HG03039 (cell line): ENCODE results near the gene C11orf65.
"Not testable (repeated sequence)": the region's sequence is repeated elsewhere in the genome, so short reads cannot be mapped to it uniquely, and the experiment has no call there.

Experiments
- ATAC-seq: cut with Tn5 transposase; IDR thresholded peaks from one replicate; pipeline ENCODE4 v1.9.1; 2021; ENCODE audit warnings: mild to moderate bottlenecking, moderate library complexity; ENCODE audit not compliant: unreplicated experiment

Gene C11orf65

DNA sequence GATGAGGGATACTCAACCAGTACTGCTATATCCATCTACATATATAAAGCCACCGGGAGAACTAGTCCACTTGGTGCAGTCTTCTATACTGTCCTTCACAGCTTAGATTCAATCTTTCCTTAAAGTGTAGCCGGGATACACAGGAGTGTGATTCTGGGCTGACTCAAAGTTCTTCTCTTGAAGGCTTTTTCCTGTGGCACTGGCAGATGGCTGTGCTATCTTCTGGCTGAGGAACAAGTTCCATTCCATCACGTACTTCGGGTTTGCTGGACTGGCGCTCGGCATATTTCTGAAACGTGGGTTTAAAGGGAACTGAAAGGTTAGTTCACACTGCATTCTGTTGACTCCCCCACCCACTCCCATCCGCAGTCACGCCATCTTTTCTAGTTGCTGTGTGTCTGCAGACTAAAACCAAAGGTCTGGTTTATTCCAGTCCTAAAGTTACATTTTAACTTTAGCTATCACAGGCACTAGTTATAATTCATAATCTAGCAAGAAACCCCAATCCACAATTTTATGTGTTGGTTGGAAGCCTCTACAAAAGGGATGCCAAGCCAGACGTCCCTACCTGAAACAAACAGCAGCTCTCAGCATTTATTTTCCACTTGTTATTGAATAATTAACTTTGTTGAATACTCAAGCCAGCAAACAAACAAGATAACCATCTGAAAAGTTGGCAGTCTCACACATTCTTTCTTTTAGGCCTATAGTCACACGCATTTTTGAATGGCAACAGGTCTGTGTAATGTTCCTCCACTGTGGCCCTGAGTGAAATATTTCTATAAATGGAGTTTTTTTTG, 7.5 kb upstream of the C11orf65 start:
- no peak for ATAC-seq

- no peak for ATAC-seq
Measured at GRCh38 chr11:108472681-108473080, 5.4 kb upstream of the C11orf65 start.

DNA sequence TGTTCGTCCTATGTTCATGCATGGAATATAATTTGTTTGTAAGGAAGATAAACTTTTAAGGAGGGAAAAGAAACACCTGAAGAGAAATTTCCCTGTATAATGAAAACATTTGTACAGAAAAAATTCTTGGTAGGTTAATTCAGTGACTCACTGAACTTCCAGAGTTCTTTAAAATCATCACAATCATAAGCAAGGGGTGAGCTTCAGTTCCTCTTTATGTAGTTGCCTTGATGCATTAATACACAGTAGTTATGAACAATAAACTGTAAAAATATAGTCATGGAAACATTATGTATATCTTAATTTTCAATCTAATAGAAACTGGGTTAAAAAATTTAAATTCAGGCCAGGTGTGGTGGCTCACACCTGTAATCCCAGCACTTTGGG, 1.1 kb upstream of the C11orf65 start:
- no peak for ATAC-seq

GRCh38 chr11:108466405-108466804, 924 bp downstream of the C11orf65 start:
- no peak for ATAC-seq

GRCh38 chr11:108453207-108453835, 14.0 kb downstream of the C11orf65 start:
- no peak for ATAC-seq

DNA sequence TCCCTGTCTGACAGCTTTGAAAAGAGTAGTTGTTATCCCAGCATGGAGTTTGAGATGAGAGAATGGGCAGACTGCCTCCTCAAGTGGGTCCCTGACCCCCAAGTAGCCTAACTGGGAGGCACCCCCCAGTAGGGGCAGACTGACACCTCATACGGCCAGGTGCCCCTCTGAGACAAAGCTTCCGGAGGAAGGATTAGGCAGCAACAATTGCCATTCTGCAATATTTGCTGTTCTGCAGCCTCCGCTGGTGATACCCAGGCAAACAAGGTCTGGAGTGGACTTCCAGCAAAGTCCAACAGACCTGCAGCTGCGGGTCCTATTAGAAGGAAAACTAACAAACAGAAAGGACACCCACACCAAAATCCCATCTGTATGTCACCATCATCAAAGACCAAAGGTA, 25.9 kb downstream of the C11orf65 start:
- not testable (repeated sequence) for ATAC-seq

DNA sequence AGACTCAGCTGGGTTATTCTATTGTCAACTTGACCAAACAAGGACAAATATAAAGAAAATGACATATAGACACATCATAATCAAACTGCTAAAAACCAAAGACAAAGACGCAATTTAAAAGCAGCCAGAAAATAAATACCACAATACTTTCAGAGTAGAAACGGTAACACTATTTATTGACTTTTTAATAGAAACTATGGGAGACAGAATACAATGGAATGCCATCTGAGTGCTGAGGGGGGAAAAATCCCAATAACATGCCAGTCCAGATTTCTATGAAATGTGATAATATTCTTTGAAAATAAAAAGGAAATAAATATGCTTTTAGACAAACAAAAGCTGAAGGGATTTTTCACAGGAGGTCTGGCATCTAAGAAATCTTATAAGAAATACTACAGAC, 30.7 kb downstream of the C11orf65 start:
- no peak for ATAC-seq

- no peak for ATAC-seq
Measured at GRCh38 chr11:108435066-108435465, 32.3 kb downstream of the C11orf65 start.

GRCh38 chr11:108432783-108433182, 34.5 kb downstream of the C11orf65 start:
- ATAC-seq = no peak

DNA sequence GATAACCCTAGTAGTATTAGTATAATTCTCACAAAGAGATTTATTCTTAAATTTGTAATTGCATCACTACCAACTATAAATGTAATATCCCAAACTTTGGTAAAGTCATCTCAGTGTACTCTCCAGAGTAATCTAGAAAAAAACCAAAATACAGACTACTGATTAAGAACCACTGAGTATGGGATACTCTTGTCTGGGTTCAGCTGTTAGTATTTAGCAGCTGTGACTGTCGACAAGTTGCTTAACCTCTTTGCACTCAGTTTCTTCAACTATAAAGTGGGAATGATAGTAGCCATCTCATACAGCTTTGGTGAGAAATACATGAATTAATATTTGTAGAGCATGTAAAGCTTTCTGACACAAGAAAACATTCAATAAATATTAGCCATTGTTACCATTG, 35.3 kb downstream of the C11orf65 start:
- ATAC-seq = no peak

- ATAC-seq = no peak
Measured at GRCh38 chr11:108431370-108431769, 36.0 kb downstream of the C11orf65 start.

GRCh38 chr11:108417551-108417950, 49.8 kb downstream of the C11orf65 start:
- ATAC-seq = not testable (repeated sequence)

DNA sequence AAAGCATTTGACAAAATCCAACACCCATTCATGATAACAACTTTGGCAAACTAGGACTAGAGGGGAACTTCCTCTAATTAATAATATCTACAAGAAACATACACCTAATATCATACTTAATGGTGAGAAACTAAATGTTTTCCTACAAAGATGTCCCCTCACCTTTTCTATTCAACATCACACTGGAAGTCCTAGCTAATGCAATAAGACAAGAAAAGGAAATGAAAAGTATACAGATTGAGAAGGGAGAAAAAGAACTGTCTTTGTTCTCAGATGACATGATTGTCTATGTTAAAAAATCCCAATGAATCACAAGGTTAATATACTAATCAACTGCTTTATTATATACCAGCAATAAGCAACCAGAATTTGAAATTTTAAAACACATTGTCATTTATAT, 52.4 kb downstream of the C11orf65 start:
- ATAC-seq = no peak

DNA sequence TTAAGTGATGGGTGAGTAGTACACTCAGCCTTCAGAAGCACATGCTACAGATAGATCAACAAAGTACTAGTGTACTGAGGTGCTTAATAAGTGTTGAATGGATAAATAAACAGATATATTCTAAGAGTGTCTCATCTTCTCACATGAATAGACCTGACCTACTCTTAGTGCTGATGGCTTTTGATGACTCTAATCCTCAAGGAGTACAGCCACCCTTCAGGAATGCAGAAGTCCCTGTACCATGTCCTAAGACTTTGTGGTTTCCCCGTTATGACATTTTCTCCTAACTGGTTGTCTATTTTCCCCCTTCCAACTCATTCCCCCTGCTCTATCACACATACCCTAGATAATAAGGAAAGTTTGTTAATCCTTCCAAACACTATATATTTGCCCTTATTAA, 61.6 kb downstream of the C11orf65 start:
- ATAC-seq = no peak

DNA sequence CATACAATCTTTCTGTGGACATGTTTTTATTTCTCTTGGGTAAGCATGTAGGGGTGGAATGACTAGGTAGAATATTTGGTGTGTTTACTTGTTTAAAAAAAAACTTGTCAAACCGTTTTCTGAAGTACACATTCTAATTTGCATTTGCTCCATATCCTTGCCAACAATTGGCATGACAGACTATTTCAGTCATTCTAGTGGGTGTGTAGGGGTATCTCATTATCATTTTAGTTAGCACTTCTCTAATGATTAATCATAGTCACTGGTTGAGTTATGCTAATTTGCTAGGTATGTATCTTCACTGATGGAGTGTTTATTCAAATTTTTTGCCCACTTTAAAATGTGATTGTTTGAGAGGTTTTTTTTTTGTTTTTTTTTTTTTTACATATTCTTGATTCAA, 64.3 kb downstream of the C11orf65 start:
- ATAC-seq = no peak

- ATAC-seq = no peak
Measured at GRCh38 chr11:108402241-108402640, 65.1 kb downstream of the C11orf65 start.

- ATAC-seq = no peak
Measured at GRCh38 chr11:108398439-108398838, 68.9 kb downstream of the C11orf65 start.

- ATAC-seq = not testable (repeated sequence)
Measured at GRCh38 chr11:108396672-108397071, 70.7 kb downstream of the C11orf65 start.

- no peak for ATAC-seq
Measured at GRCh38 chr11:108394744-108395284, 72.5 kb downstream of the C11orf65 start.

DNA sequence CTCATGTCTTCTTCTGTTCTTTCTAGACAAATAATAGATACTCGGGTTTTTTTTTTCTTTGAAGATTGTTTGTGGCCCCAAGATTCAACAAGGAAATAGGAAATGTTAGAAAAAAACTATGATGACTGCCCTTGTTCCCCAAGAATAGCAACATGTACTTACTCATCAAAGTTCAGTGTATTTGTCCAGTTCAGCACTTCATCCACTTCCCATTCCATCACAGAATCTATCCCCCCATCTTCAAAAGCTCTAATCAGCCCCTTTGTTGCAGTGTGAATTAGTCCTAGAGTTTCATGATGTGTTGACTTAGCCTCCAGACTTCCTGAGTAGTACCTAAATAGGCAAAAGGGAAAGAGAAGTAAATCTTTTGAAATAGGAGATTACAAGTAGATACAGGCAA, 74.3 kb downstream of the C11orf65 start:
- ATAC-seq = no peak

DNA sequence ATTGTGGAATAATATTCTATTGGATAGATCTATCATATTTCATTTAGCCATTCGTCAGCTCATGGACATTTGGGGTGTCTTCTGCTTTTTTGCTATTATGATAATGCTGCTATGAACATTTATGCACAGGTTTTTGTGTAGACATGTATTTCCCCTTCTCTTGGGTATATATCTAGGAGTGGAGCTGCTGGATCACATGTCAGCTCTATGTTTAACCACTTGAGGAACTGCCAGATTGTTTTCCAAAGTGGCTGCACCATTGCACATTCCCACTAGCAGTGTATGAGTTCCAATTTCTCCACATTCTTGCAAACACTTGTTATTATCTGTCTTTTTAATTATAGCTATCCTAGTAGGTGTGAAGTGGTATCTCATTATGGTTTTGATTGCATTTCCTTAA, 75.0 kb downstream of the C11orf65 start:
- no peak for ATAC-seq

DNA sequence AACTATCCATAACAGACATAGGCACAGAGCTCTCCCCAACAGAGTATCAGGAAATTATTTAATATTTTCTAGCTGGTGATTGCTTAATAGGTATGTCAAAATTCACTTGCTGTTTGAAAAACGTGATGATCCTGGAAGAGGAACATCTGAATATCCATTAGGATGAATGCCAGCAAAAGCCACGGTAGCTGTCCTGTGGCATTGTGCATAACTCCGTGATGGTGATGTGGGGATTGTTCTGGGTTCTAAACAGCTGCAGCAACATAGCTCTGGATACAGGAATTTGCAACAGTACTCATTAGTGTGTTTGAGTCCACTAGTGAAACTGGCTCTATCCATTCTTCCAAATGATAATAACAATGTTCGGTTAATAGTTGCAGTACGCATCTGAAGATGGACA, 78.8 kb downstream of the C11orf65 start:
- no peak for ATAC-seq
